SU-DHL-6 (cell line): ENCODE measurements around the gene PLXDC1.

Experiments
- H2AFZ ChIP-seq: fragments of 200-600 bp; sonication (generic); 2 replicates; pipeline ENCODE4 v1.6.1; 2014; ENCODE audit warnings: low read depth, mild to moderate bottlenecking, moderate library complexity, mixed read lengths, antibody characterized with exemption, low read length; ENCODE audit not compliant: severe bottlenecking
- H3F3A ChIP-seq: fragments of 200-600 bp; shearing (Covaris generic); 2 replicates; pipeline ENCODE4 v1.6.0; 2016; ENCODE audit warnings: antibody characterized with exemption, mild to moderate bottlenecking; ENCODE audit not compliant: insufficient read depth
- H3K27ac ChIP-seq: fragments of 200-600 bp; sonication (generic); 2 replicates; pipeline ENCODE4 v1.5.1; 2016; ENCODE audit warnings: low read depth, mild to moderate bottlenecking, low read length, moderate library complexity, mixed read lengths
- H3K27me3 ChIP-seq: fragments of 200-600 bp; sonication (generic), shearing (Covaris generic); 2 replicates; pipeline ENCODE4 v1.6.0; 2014; ENCODE audit warnings: mild to moderate bottlenecking, low read length
- H3K36me3 ChIP-seq: fragments of 200-600 bp; sonication (generic); 2 replicates; pipeline ENCODE4 v1.6.1; 2014; ENCODE audit warnings: mild to moderate bottlenecking, low read length, mixed read lengths
- H3K4me2 ChIP-seq: fragments of 300-600, 200-600 bp; shearing (Covaris generic), sonication (generic); 2 replicates; pipeline ENCODE4 v1.6.0; 2014; ENCODE audit warnings: low read length, low read depth, mild to moderate bottlenecking; ENCODE audit not compliant: poor library complexity, severe bottlenecking
- H3K4me3 ChIP-seq: fragments of 200-600 bp; sonication (generic); 2 replicates; pipeline ENCODE4 v1.5.1; 2014; ENCODE audit warnings: antibody characterized with exemption, low read length, mild to moderate bottlenecking, mixed read lengths; ENCODE audit not compliant: insufficient read depth, poor library complexity, severe bottlenecking
- H3K79me2 ChIP-seq: fragments of 200-600 bp; sonication (generic); 2 replicates; pipeline ENCODE4 v1.6.1; 2014; ENCODE audit warnings: mild to moderate bottlenecking, low read length, moderate library complexity; ENCODE audit not compliant: insufficient read depth
- H3K9ac ChIP-seq: fragments of 200-600 bp; sonication (generic); 2 replicates; pipeline ENCODE4 v1.7.0; 2014; ENCODE audit warnings: mild to moderate bottlenecking, low read length
- H3K9me2 ChIP-seq: fragments of 200-600 bp; sonication (generic); replicated peaks from 2 replicates; pipeline ENCODE4 v1.6.1; 2014; ENCODE audit warnings: low read length; ENCODE audit not compliant: insufficient read depth
- H3K9me3 ChIP-seq: fragments of 200-600 bp; sonication (generic); 2 replicates; pipeline ENCODE4 v1.6.1; 2014; ENCODE audit warnings: low read length, mixed read lengths; ENCODE audit not compliant: insufficient read depth
- H4K20me1 ChIP-seq: fragments of 200-600 bp; sonication (generic); 2 replicates; pipeline ENCODE4 v1.6.1; 2014; ENCODE audit warnings: low read depth, mild to moderate bottlenecking, antibody characterized with exemption, low read length, moderate library complexity, mixed read lengths
- CTCF ChIP-seq: fragments of 200-600 bp; sonication (generic); IDR thresholded peaks from one replicate; pipeline ENCODE4 v1.5.1; 2017; ENCODE audit warnings: antibody characterized with exemption, mild to moderate bottlenecking, low read length, moderate library complexity; ENCODE audit not compliant: insufficient read depth, poor library complexity, severe bottlenecking
- EZH2phosphoT487 ChIP-seq: fragments of 200-600 bp; sonication (generic), shearing (Covaris generic); conservative IDR thresholded peaks from 2 replicates; pipeline ENCODE4 v1.6.1; 2018; ENCODE audit warnings: mild to moderate bottlenecking, antibody characterized with exemption, low read length, moderate library complexity, mixed read lengths

The PLXDC1 gene

GRCh38 chr17:39141915-39142664 is 9.3 kb downstream of the PLXDC1 start:
- Histone ChIP-seq H3K4me3 (no peak overlapping the region), H3F3A (no peaks in the 10 kb centered on the region), H3K79me2 (no peaks in the 10 kb centered on the region), H3K27me3 (no peaks in the 10 kb centered on the region), H3K4me2 (no peak overlapping the region), H3K9me3 (no peaks in the 10 kb centered on the region), H3K9ac (no peak overlapping the region), H3K9me2 (no peaks in the 10 kb centered on the region), H3K27ac (no peak overlapping the region), H2AFZ (no peak overlapping the region), H3K36me3 (no peaks in the 10 kb centered on the region), H4K20me1 (no peaks in the 10 kb centered on the region)
- no peak for TF ChIP-seq EZH2phosphoT487
- no peak for TF ChIP-seq CTCF

DNA sequence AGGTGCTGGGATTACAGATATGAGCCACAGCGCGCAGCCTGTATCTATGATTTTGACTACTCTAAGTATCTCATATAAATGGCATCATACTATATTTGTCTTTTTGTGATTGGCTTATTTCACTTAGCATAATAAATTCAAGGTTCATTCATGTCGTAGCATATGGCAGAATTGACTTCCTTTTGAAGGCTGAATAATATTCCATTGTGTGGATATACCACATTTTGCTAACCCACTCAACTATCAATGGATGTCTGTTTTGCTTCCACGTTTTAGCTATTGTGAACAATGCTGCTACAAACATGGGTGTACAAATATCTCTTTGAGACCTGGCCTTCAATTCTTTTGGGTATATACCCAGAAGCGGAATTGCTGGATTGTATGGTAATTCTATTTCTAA is 10.1 kb downstream of the PLXDC1 start:
- Histone ChIP-seq H3K79me2 (no peaks in the 10 kb centered on the region), H4K20me1 (no peaks in the 10 kb centered on the region), H3K9me3 (no peaks in the 10 kb centered on the region), H3F3A (no peaks in the 10 kb centered on the region), H3K27me3 (no peaks in the 10 kb centered on the region), H3K9ac (no peak overlapping the region), H3K36me3 (no peaks in the 10 kb centered on the region), H2AFZ (no peak overlapping the region), H3K9me2 (no peaks in the 10 kb centered on the region), H3K27ac (no peak overlapping the region), H3K4me3 (no peak overlapping the region), H3K4me2 (no peak overlapping the region)
- no peak for TF ChIP-seq EZH2phosphoT487
- no peak for TF ChIP-seq CTCF

DNA sequence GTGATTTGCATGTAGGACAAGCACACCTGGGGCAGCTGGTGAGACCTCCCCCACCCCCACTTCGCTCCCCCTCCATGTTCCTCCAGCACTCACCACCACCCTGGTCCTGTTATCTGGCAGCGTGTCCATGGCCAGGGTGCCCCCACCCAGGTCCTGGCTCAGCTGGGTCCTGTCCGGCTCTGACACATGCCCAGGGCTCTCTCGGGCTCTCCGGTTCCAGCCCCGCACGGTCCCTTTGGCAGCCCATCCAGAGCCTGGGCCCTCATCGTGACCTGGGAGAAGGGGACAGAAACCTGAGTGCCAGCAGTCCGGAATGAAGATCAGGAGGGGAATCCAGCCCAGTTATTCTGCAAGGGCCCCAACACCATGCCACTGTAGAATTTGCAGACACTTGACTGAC is 11.9 kb downstream of the PLXDC1 start:
- Histone ChIP-seq H3K9ac (no peak overlapping the region), H3K27me3 (no peaks in the 10 kb centered on the region), H3F3A (no peaks in the 10 kb centered on the region), H2AFZ (no peak overlapping the region), H4K20me1 (no peaks in the 10 kb centered on the region), H3K9me2 (no peaks in the 10 kb centered on the region), H3K79me2 (no peaks in the 10 kb centered on the region), H3K4me2 (no peak overlapping the region), H3K27ac (no peak overlapping the region), H3K36me3 (no peaks in the 10 kb centered on the region), H3K9me3 (no peaks in the 10 kb centered on the region), H3K4me3 (no peak overlapping the region)
- TF ChIP-seq EZH2phosphoT487 (no peak), CTCF (no peak)
